Endothelial cell (in vitro differentiated cells): ENCODE data around the gene HEPACAM2. TPM values are rescaled to one million over a fixed set of nuclear protein-coding genes. Genes with fewer than 3 reads are reported as not detected.

Experiments used
- DNase-seq: peaks from one replicate; pipeline ENCODE4 v3.0.0; 2021; ENCODE audit warnings: low spot score
- H3K27ac Mint-ChIP-seq: one replicate; pipeline ENCODE4 v1.8.0; 2021; ENCODE audit warnings: mixed read lengths, inconsistent platforms; ENCODE audit not compliant: unreplicated experiment
- H3K27me3 Mint-ChIP-seq: one replicate; pipeline ENCODE4 v1.8.0; 2021; ENCODE audit warnings: mild to moderate bottlenecking, moderate library complexity, mixed read lengths, inconsistent platforms; ENCODE audit not compliant: unreplicated experiment
- H3K36me3 Mint-ChIP-seq: one replicate; pipeline ENCODE4 v1.8.0; 2021; ENCODE audit warnings: mild to moderate bottlenecking, low read depth, mixed read lengths, inconsistent platforms; ENCODE audit not compliant: unreplicated experiment
- H3K4me1 Mint-ChIP-seq: one replicate; pipeline ENCODE4 v1.8.0; 2021; ENCODE audit warnings: mild to moderate bottlenecking, mixed read lengths, inconsistent platforms; ENCODE audit not compliant: unreplicated experiment
- H3K4me3 Mint-ChIP-seq: one replicate; pipeline ENCODE4 v1.8.0; 2021; ENCODE audit warnings: mild to moderate bottlenecking, mixed read lengths, inconsistent platforms; ENCODE audit not compliant: unreplicated experiment
- H3K9me3 Mint-ChIP-seq: one replicate; pipeline ENCODE4 v1.8.0; 2021; ENCODE audit warnings: mixed read lengths, inconsistent platforms; ENCODE audit not compliant: unreplicated experiment
- CTCF ChIP-seq: fragments of 200-600 bp; sonication (generic); IDR thresholded peaks from one replicate; pipeline ENCODE4 v1.5.0; 2021; ENCODE audit warnings: antibody characterized with exemption; ENCODE audit not compliant: unreplicated experiment
- total RNA-seq: library from RNA; stranded (reverse); fragmentation: NEBNext Ultra II Directional; extraction: Animal tissue kit (Norgen Biotek cat#: 25700); gene quantifications from one replicate; pipeline ENCODE4 v1.2.1, GENCODE V29; 2021; ENCODE audit not compliant: unreplicated experiment

HEPACAM2 gene
- total RNA-seq, 1 donor from 2014 or later, result not detected

- Mint-ChIP-seq H3K4me1 (peaks cover 7% of the 10 kb centered on the region), H3K27me3 (peaks cover 2% of the 10 kb centered on the region), H3K27ac (no peak overlapping the region), H3K36me3 (no peaks in the 10 kb centered on the region), H3K9me3 (no peaks in the 10 kb centered on the region), H3K4me3 (no peak overlapping the region)
- no peak for DNase-seq
- no peak for TF ChIP-seq CTCF
Observed at GRCh38 chr7:93203496-93203895, 22.8 kb downstream of the HEPACAM2 start.

GRCh38 chr7:93202594-93203250 lies 23.5 kb downstream of the HEPACAM2 start:
- H3K27ac Mint-ChIP-seq, result no peak overlapping the region
- no peak for TF ChIP-seq CTCF
- peak overlapping the region; percentile 9 for H3K4me3 Mint-ChIP-seq
- H3K9me3 Mint-ChIP-seq, result no peaks in the 10 kb centered on the region
- peaks cover 2% of the 10 kb centered on the region for H3K27me3 Mint-ChIP-seq
- H3K4me1 Mint-ChIP-seq, result peaks cover 7% of the 10 kb centered on the region
- no peaks in the 10 kb centered on the region for H3K36me3 Mint-ChIP-seq
- no peak for DNase-seq

- no peak for DNase-seq
- H3K4me3 Mint-ChIP-seq, result no peak overlapping the region
- TF ChIP-seq CTCF, result no peak
- no peak overlapping the region for H3K27ac Mint-ChIP-seq
- H3K9me3 Mint-ChIP-seq, result no peaks in the 10 kb centered on the region
- H3K27me3 Mint-ChIP-seq, result no peaks in the 10 kb centered on the region
- H3K4me1 Mint-ChIP-seq, result peaks cover 7% of the 10 kb centered on the region
- H3K36me3 Mint-ChIP-seq, result no peaks in the 10 kb centered on the region
Observed at GRCh38 chr7:93198472-93198871, 27.8 kb downstream of the HEPACAM2 start.

GRCh38 chr7:93196336-93196735 lies 29.9 kb downstream of the HEPACAM2 start:
- Mint-ChIP-seq H3K36me3 (no peaks in the 10 kb centered on the region), H3K4me1 (no peaks in the 10 kb centered on the region), H3K4me3 (no peak overlapping the region), H3K27me3 (peaks cover 3% of the 10 kb centered on the region), H3K9me3 (no peaks in the 10 kb centered on the region), H3K27ac (no peak overlapping the region)
- no peak for TF ChIP-seq CTCF
- DNase-seq, result no peak

GRCh38 chr7:93194386-93194785 lies 31.9 kb downstream of the HEPACAM2 start:
- TF ChIP-seq CTCF, result no peak
- peaks cover 5% of the 10 kb centered on the region for H3K27me3 Mint-ChIP-seq
- no peak overlapping the region for H3K27ac Mint-ChIP-seq
- H3K4me3 Mint-ChIP-seq, result no peak overlapping the region
- DNase-seq, result no peak
- H3K36me3 Mint-ChIP-seq, result no peaks in the 10 kb centered on the region
- H3K9me3 Mint-ChIP-seq, result no peaks in the 10 kb centered on the region
- no peaks in the 10 kb centered on the region for H3K4me1 Mint-ChIP-seq
